GM23338 (cell line): Measurements from ENCODE around the gene AFF3.

Source experiments
- CTCF ChIP-seq, 2 experiments: fragments of 200-600 bp in 1 of 2; sonication (generic) in 1 of 2; conservative IDR thresholded peaks; 2 replicates each; pipeline versions ENCODE4 v1.5.1 to v1.6.1; 2016 to 2017; ENCODE audit warnings: antibody characterized with exemption in 2 of 2, low read depth in 2 of 2, mild to moderate bottlenecking in 2 of 2, moderate library complexity in 1 of 2
- EZH2 ChIP-seq: fragments of 200-600 bp; sonication (generic); IDR thresholded peaks from one replicate; pipeline ENCODE4 v1.8.0; 2017; ENCODE audit warnings: antibody characterized with exemption, mild to moderate bottlenecking, low read depth; ENCODE audit not compliant: unreplicated experiment
- POLR2AphosphoS5 ChIP-seq: IDR thresholded peaks from 2 replicates; pipeline ENCODE4 v1.6.1; 2016; ENCODE audit warnings: antibody characterized with exemption, low read depth
- REST ChIP-seq: IDR thresholded peaks from one replicate; pipeline ENCODE4 v1.6.1; 2018; ENCODE audit warnings: antibody characterized with exemption; ENCODE audit not compliant: unreplicated experiment
- STAT1 ChIP-seq: IDR thresholded peaks from one replicate; pipeline ENCODE4 v1.6.1; 2016; ENCODE audit warnings: antibody characterized with exemption; ENCODE audit not compliant: unreplicated experiment

GRCh38 chr2:100110614-100111000 lies 31.8 kb downstream of the AFF3 start:
- TF ChIP-seq CTCF (conservative IDR thresholded peaks at IDR 0.05; ENCODE audit: low read depth in 2 of 2) (no peak), EZH2 (no peak), POLR2AphosphoS5 (no peak), REST (no peak), STAT1 (no peak)
